ENCODE results near the gene DOK5.

GRCh38 chr20:54470697-54471096 is 4.7 kb upstream of the DOK5 start:
- TF ChIP-seq CTCF (IDR thresholded peaks at IDR 0.05; ENCODE audit: low read depth, low read length, poor library complexity, severe bottlenecking) (no peak), EZH2phosphoT487 (IDR thresholded peaks at IDR 0.05; ENCODE audit: borderline replicate concordance, low read length) (no peak)

Data from DOHH2 (cell line).